IMR-90 (cell line): ENCODE results near the gene COQ4. TPM values are rescaled to one million over a fixed set of nuclear protein-coding genes. Genes with fewer than 3 reads are reported as not detected.

Experiments used
- ATAC-seq: fragments of 200-7000 bp; cut with Tn5 transposase; 2 replicates; pipeline ENCODE4 v1.9.1; 2020; ENCODE audit warnings: low read depth, mild to moderate bottlenecking, moderate library complexity
- BruUV-seq: library from RNA; stranded (reverse); fragments of 400-500 nt; replicated peaks from 2 replicates; lab custom pipeline; 2021; lab: Mats Ljungman, UMichigan
- CTCF ChIA-PET: fragments of 300-600 bp; formaldehyde crosslinking; extraction: SDS; loops from one replicate; lab custom pipeline; 2021; ENCODE audit warnings: antibody characterized with exemption; lab: Yijun Ruan, JAX
- POLR2A ChIA-PET: fragments of 300-600 bp; sonication (Branson Sonifier 250); formaldehyde crosslinking; loops from one replicate; lab custom pipeline; 2022; ENCODE audit warnings: antibody characterized with exemption; ENCODE audit not compliant: unreplicated experiment; lab: Charles Lee
- DNase-seq: peaks from one replicate; pipeline ENCODE4 v3.0.0; 2013
- H2AFZ ChIP-seq: replicated peaks from 2 replicates; pipeline ENCODE3; 2013; ENCODE audit warnings: low read length, mild to moderate bottlenecking; ENCODE audit not compliant: poor library complexity
- H2AK5ac ChIP-seq: 2 replicates; pipeline ENCODE4 v1.6.1; 2013; ENCODE audit warnings: low read depth, low read length, inconsistent platforms
- H2AK9ac ChIP-seq: replicated peaks from 2 replicates; pipeline ENCODE3; 2013; ENCODE audit warnings: mild to moderate bottlenecking, low read depth, low read length, moderate library complexity; ENCODE audit not compliant: poor library complexity
- H2BK120ac ChIP-seq: 2 replicates; pipeline ENCODE4 v1.6.1; 2013; ENCODE audit warnings: low read depth, low read length, inconsistent platforms
- H2BK15ac ChIP-seq: 3 replicates; pipeline ENCODE4 v1.6.1; 2013; ENCODE audit warnings: low read depth, low read length, inconsistent platforms
- H2BK20ac ChIP-seq: 2 replicates; pipeline ENCODE4 v1.6.1; 2013; ENCODE audit warnings: low read depth, mild to moderate bottlenecking, inconsistent platforms, low read length, moderate library complexity
- H2BK5ac ChIP-seq: 2 replicates; pipeline ENCODE4 v1.6.1; 2013; ENCODE audit warnings: mild to moderate bottlenecking, low read depth, low read length, inconsistent platforms; ENCODE audit not compliant: poor library complexity, severe bottlenecking
- H3K14ac ChIP-seq: replicated peaks from 2 replicates; pipeline ENCODE4 v1.6.1; 2013; ENCODE audit warnings: low read depth, low read length, inconsistent platforms
- H3K18ac ChIP-seq: 2 replicates; pipeline ENCODE4 v1.6.1; 2013; ENCODE audit warnings: low read depth, low read length, control low read depth
- H3K23ac ChIP-seq: 2 replicates; pipeline ENCODE4 v1.6.1; 2013; ENCODE audit warnings: low read depth, low read length, inconsistent platforms
- H3K27ac ChIP-seq: 2 replicates; pipeline ENCODE4 v1.5.1; 2013; ENCODE audit warnings: mild to moderate bottlenecking, control low read depth, low read length; ENCODE audit not compliant: insufficient read depth
- H3K27me3 ChIP-seq: 2 replicates; pipeline ENCODE4 v1.6.1; 2013; ENCODE audit warnings: low read length; ENCODE audit not compliant: control insufficient read depth, insufficient read depth
- H3K36me3 ChIP-seq: 2 replicates; pipeline ENCODE4 v1.6.1; 2013; ENCODE audit warnings: low read length, mixed read lengths; ENCODE audit not compliant: control insufficient read depth, insufficient read depth
- H3K4ac ChIP-seq: 2 replicates; pipeline ENCODE4 v1.6.1; 2013; ENCODE audit warnings: low read depth, low read length, inconsistent platforms
- H3K4me1 ChIP-seq: 2 replicates; pipeline ENCODE4 v1.6.1; 2013; ENCODE audit warnings: low read length, mixed read lengths; ENCODE audit not compliant: control insufficient read depth, insufficient read depth
- H3K4me2 ChIP-seq: 2 replicates; pipeline ENCODE4 v1.6.1; 2013; ENCODE audit warnings: low read depth, mild to moderate bottlenecking, control low read depth, low read length, moderate library complexity
- H3K4me3 ChIP-seq: 2 replicates; pipeline ENCODE4 v1.5.1; 2013; ENCODE audit warnings: low read depth, mild to moderate bottlenecking, control low read depth, low read length, moderate library complexity; ENCODE audit not compliant: insufficient read depth
- H3K56ac ChIP-seq: 2 replicates; pipeline ENCODE4 v1.6.1; 2013; ENCODE audit warnings: low read length, inconsistent platforms; ENCODE audit not compliant: insufficient read depth; ENCODE audit errors: extremely low read depth
- H3K79me1 ChIP-seq, 2 experiments: 2 replicates each; pipeline ENCODE4 v1.6.1; 2013; ENCODE audit warnings: low read length in 2 of 2, inconsistent platforms in 1 of 2, low read depth in 1 of 2
- H3K9ac ChIP-seq: 2 replicates; pipeline ENCODE4 v1.6.1; 2013; ENCODE audit warnings: low read depth, low read length, control low read depth
- H3K9me1 ChIP-seq: 2 replicates; pipeline ENCODE4 v1.6.1; 2013; ENCODE audit warnings: low read length, inconsistent platforms; ENCODE audit not compliant: insufficient read depth
- H3K9me3 ChIP-seq: 2 replicates; pipeline ENCODE4 v1.6.1; 2013; ENCODE audit warnings: low read length; ENCODE audit not compliant: control insufficient read depth, insufficient read depth
- H4K20me1 ChIP-seq: 2 replicates; pipeline ENCODE4 v1.6.1; 2013; ENCODE audit warnings: low read length, inconsistent platforms; ENCODE audit not compliant: insufficient read depth
- H4K5ac ChIP-seq: 2 replicates; pipeline ENCODE4 v1.6.1; 2013; ENCODE audit warnings: mild to moderate bottlenecking, low read depth, low read length, control low read depth
- H4K8ac ChIP-seq, 2 experiments: 2 replicates each; pipeline ENCODE4 v1.6.1; 2013; ENCODE audit warnings: low read depth in 2 of 2, low read length in 2 of 2, control low read depth in 1 of 2, inconsistent platforms in 1 of 2
- H4K91ac ChIP-seq: 2 replicates; pipeline ENCODE4 v1.6.1; 2013; ENCODE audit warnings: low read depth, low read length, inconsistent platforms; ENCODE audit not compliant: insufficient read depth
- BHLHE40 ChIP-seq: fragments of 150-350 bp; IDR thresholded peaks from 2 replicates; pipeline ENCODE4 v1.6.1; 2016; ENCODE audit warnings: mild to moderate bottlenecking, low read depth, low read length
- CEBPB ChIP-seq: IDR thresholded peaks from 2 replicates; pipeline ENCODE4 v1.6.1; 2012; ENCODE audit warnings: low read depth, low read length, improper control_type of control experiment
- CHD1 ChIP-seq: IDR thresholded peaks from 2 replicates; pipeline ENCODE4 v1.6.1; 2012; ENCODE audit warnings: low read depth, low read length, improper control_type of control experiment
- ELK1 ChIP-seq: fragments of 150-350 bp; IDR thresholded peaks from 2 replicates; pipeline ENCODE4 v1.6.1; 2016; ENCODE audit warnings: low read depth, mild to moderate bottlenecking, low read length, moderate library complexity, borderline replicate concordance
- FOS ChIP-seq: fragments of 150-350 bp; IDR thresholded peaks from 2 replicates; pipeline ENCODE4 v1.6.1; 2016; ENCODE audit warnings: low read depth, low read length
- MAFK ChIP-seq: IDR thresholded peaks from 2 replicates; pipeline ENCODE4 v1.6.1; 2012; ENCODE audit warnings: low read depth, low read length, improper control_type of control experiment
- MAZ ChIP-seq: IDR thresholded peaks from 2 replicates; pipeline ENCODE4 v1.6.1; 2012; ENCODE audit warnings: low read depth, mild to moderate bottlenecking, low read length, improper control_type of control experiment, moderate library complexity, borderline replicate concordance
- MXI1 ChIP-seq: IDR thresholded peaks from 2 replicates; pipeline ENCODE4 v1.6.1; 2012; ENCODE audit warnings: low read depth, mild to moderate bottlenecking, low read length, moderate library complexity, borderline replicate concordance
- NFE2L2 ChIP-seq: fragments of 150-350 bp; IDR thresholded peaks from 2 replicates; pipeline ENCODE4 v1.6.1; 2016; ENCODE audit warnings: low read depth, mild to moderate bottlenecking, low read length
- POLR2A ChIP-seq: IDR thresholded peaks from 2 replicates; pipeline ENCODE4 v1.6.1; 2012; ENCODE audit warnings: mild to moderate bottlenecking, low read depth, low read length
- RAD21 ChIP-seq: IDR thresholded peaks from 2 replicates; pipeline ENCODE4 v1.6.1; 2012; ENCODE audit warnings: low read length, improper control_type of control experiment
- RCOR1 ChIP-seq: IDR thresholded peaks from 2 replicates; pipeline ENCODE4 v1.6.1; 2012; ENCODE audit warnings: mild to moderate bottlenecking, low read length, improper control_type of control experiment; ENCODE audit not compliant: insufficient replicate concordance
- SMC3 ChIP-seq: fragments of 150-350 bp; IDR thresholded peaks from 2 replicates; pipeline ENCODE4 v1.6.1; 2016; ENCODE audit warnings: low read depth, mild to moderate bottlenecking, antibody characterized with exemption, low read length, moderate library complexity
- USF2 ChIP-seq: fragments of 150-350 bp; IDR thresholded peaks from 2 replicates; pipeline ENCODE4 v1.6.1; 2017; ENCODE audit warnings: mild to moderate bottlenecking, antibody characterized with exemption, low read length, low read depth
- WGBS, 2 experiments: methylation state at CpG; one replicate each; pipeline versions ENCODE4 v1.1.5 to v1.1.7; 2013; ENCODE audit warnings: missing lambda C conversion rate in 2 of 2; ENCODE audit not compliant: insufficient read length in 1 of 2; ENCODE audit errors: extremely low coverage in 2 of 2; 5-methylcytosine and 5-hydroxymethylcytosine counted together
- dilution Hi-C: fragments of 300-500 bp; cut with HindIII; formaldehyde crosslinking; loops from one replicate; pipeline ENCODE4 v1.14.3; 2018; ENCODE audit warnings: low sequenced_read_pairs; ENCODE audit not compliant: unreplicated experiment
- in situ Hi-C: fragments of 300-500 bp; cut with MboI; formaldehyde crosslinking; loops from 3 replicates; pipeline ENCODE4 v1.14.3; 2019; ENCODE audit warnings: low sequenced_read_pairs, inconsistent platforms, mixed read lengths
- intact Hi-C: fragments of 100-400 bp; cut with micrococcal nuclease; formaldehyde crosslinking; loops from 2 replicates; pipeline ENCODE4 v1.10.0; 2022
- polyA plus RNA-seq, 3 experiments: library from polyadenylated mRNA; depleted of rRNA; stranded (reverse); fragments of >200 nt; gene quantifications; 2 replicates each; pipeline ENCODE4 v1.2.3, GENCODE V29; 2012; ENCODE audit warnings: low replicate concordance in 1 of 3
- total RNA-seq: library from RNA; depleted of rRNA; stranded (reverse); fragments of >200 nt; gene quantifications from 2 replicates; pipeline ENCODE4 v1.2.3, GENCODE V29; 2012
- TF ChIP-seq, protein P1 (sequence below): conservative IDR thresholded peaks from 2 replicates; pipeline ENCODE4 v1.5.1; 2012; ENCODE audit warnings: mild to moderate bottlenecking, low read depth, low read length, improper control_type of control experiment

The COQ4 gene
- total and polyA plus RNA-seq, 2 of the 4 experiments (the other 2 are of a cell fraction) = 20.1 to 41.4 TPM

- CTCF ChIA-PET = no interaction called here
- no peak overlapping the region for H2AFZ ChIP-seq
- 99% methylated on average over 18 of the region's 28 CpGs; no CpG with 5 or more reads in 1 of the 2 experiments for WGBS, 2 experiments
- TF ChIP-seq USF2 = no peak
- no peak for TF ChIP-seq BHLHE40
- TF ChIP-seq MAZ = no peak
- TF ChIP-seq RAD21 = no peak
- TF ChIP-seq MAFK = no peak
- TF ChIP-seq SMC3 = no peak
- TF ChIP-seq CHD1 = no peak
- TF ChIP-seq FOS = no peak
- TF ChIP-seq CEBPB = no peak
- TF ChIP-seq, protein P1, sequence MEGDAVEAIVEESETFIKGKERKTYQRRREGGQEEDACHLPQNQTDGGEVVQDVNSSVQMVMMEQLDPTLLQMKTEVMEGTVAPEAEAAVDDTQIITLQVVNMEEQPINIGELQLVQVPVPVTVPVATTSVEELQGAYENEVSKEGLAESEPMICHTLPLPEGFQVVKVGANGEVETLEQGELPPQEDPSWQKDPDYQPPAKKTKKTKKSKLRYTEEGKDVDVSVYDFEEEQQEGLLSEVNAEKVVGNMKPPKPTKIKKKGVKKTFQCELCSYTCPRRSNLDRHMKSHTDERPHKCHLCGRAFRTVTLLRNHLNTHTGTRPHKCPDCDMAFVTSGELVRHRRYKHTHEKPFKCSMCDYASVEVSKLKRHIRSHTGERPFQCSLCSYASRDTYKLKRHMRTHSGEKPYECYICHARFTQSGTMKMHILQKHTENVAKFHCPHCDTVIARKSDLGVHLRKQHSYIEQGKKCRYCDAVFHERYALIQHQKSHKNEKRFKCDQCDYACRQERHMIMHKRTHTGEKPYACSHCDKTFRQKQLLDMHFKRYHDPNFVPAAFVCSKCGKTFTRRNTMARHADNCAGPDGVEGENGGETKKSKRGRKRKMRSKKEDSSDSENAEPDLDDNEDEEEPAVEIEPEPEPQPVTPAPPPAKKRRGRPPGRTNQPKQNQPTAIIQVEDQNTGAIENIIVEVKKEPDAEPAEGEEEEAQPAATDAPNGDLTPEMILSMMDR = no peak
- no peak for TF ChIP-seq MXI1
- TF ChIP-seq POLR2A = no peak
- TF ChIP-seq RCOR1 = no peak
- TF ChIP-seq NFE2L2 = no peak
- no peak for TF ChIP-seq ELK1
Observed at GRCh38 chr9:128344931-128345605, 22.4 kb downstream of the COQ4 start.

More at GRCh38 chr9:128344931-128345605, 22.4 kb downstream of the COQ4 start:
- H4K91ac ChIP-seq = no peak overlapping the region
- H3K36me3 ChIP-seq = peaks cover 43% of the 10 kb centered on the region
- BruUV-seq = no TSS peak
- 0 out of 2 replicates have a peak, but pooled peaks cover 1% of the 10 kb centered on the region for H3K4me1 ChIP-seq
- H3K4me3 ChIP-seq = no peak overlapping the region
- H3K18ac ChIP-seq = no peak overlapping the region
- H3K27me3 ChIP-seq = no peaks in the 10 kb centered on the region
- H3K14ac ChIP-seq = no peak overlapping the region
- H2BK5ac ChIP-seq = no peak overlapping the region
- no peak overlapping the region for H3K27ac ChIP-seq
- in situ Hi-C loops = no loop called here
- intact Hi-C loops = no loop called here
- no peaks in the 10 kb centered on the region for H3K9me3 ChIP-seq
- H2AK5ac ChIP-seq = no peak overlapping the region
- H2AK9ac ChIP-seq = peak overlapping the region; percentile 61
- H3K56ac ChIP-seq = no peak overlapping the region
- no peak overlapping the region for H2BK15ac ChIP-seq
- H3K9me1 ChIP-seq = peaks cover 3% of the 10 kb centered on the region; the same call in 1 of the 2 replicates
- H3K9ac ChIP-seq = no peak overlapping the region
- no peak overlapping the region for H4K8ac ChIP-seq
- H3K4ac ChIP-seq = no peak overlapping the region
- H3K23ac ChIP-seq = no peak overlapping the region
- no peak overlapping the region for H2BK20ac ChIP-seq
- H3K4me2 ChIP-seq = no peak overlapping the region
- H3K79me1 ChIP-seq = peaks cover 4 to 34% of the 10 kb centered on the region in 2 experiments; a peak in 3 of 4 replicates
- H4K20me1 ChIP-seq = peaks cover 3% of the 10 kb centered on the region; the same call in 1 of the 2 replicates
- POLR2A ChIA-PET = interaction anchor here (0.6 kb wide), 1 partner anchor 243 kb away, joined by 3 read pairs; no protein-coding TSS in a partner anchor
- DNase-seq = no peak
- H2BK120ac ChIP-seq = no peak overlapping the region
- dilution Hi-C loops = no loop called here
- no peak for ATAC-seq
- H4K5ac ChIP-seq = no peak overlapping the region
